PFSK-1 (cell line): ENCODE measurements around the gene TBC1D10B.

ENCODE experiments used
- POLR2AphosphoS5 ChIP-seq: IDR thresholded peaks from 2 replicates; pipeline ENCODE4 v1.6.1; 2012; ENCODE audit warnings: low read depth, mild to moderate bottlenecking, control low read depth, low read length, moderate library complexity
- SIN3A ChIP-seq: IDR thresholded peaks from 2 replicates; pipeline ENCODE4 v1.6.1; 2012; ENCODE audit warnings: mild to moderate bottlenecking, low read length, moderate library complexity, borderline replicate concordance; ENCODE audit not compliant: insufficient read depth

DNA sequence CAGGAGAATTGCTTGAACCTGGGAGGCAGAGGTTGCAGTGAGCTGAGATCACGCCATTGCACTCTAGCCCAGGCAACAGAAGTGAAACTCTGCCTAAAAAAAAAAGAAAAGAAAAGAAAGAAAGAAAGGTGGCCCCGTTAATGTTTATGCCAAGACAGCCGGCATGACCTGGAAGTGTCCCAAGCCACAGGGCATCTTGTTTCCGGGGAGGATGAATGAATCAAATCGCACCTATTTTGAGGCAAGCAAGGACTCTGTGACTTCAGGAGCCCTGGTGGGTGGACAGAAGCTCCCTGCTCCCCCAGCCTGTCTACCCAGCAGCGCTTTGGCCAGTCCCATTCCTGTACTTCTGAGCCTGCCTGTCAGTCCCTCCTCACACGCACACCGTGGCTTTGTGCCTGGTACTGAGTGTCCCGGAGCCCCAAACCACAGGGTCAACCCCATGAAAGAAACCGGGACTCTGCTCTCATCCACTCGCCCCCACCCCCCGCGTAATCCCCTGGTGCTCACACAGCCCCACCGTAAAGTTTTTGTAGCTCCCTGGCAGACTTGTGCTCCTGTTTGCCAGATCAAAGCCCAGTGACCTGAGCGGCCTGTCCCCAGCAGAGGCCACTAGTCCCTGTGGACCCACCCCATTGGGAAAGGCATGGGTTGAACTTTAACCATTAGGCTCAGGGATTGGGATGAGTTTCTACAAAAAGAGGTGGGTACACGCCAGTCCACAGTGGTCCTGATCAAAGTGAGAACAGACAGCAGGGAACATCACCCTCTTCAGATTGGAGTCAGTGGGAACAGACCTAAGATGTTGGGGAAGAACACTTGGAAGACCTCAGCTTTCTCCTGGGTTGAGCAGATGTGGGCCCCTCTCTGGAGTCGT is 34.5 kb downstream of the TBC1D10B start:
- no peak; the same call in 1 of the 2 replicates for TF ChIP-seq POLR2AphosphoS5
- TF ChIP-seq SIN3A: no peak
